Measurements from ENCODE around the gene ZDHHC20.

- TF ChIP-seq, protein P1, sequence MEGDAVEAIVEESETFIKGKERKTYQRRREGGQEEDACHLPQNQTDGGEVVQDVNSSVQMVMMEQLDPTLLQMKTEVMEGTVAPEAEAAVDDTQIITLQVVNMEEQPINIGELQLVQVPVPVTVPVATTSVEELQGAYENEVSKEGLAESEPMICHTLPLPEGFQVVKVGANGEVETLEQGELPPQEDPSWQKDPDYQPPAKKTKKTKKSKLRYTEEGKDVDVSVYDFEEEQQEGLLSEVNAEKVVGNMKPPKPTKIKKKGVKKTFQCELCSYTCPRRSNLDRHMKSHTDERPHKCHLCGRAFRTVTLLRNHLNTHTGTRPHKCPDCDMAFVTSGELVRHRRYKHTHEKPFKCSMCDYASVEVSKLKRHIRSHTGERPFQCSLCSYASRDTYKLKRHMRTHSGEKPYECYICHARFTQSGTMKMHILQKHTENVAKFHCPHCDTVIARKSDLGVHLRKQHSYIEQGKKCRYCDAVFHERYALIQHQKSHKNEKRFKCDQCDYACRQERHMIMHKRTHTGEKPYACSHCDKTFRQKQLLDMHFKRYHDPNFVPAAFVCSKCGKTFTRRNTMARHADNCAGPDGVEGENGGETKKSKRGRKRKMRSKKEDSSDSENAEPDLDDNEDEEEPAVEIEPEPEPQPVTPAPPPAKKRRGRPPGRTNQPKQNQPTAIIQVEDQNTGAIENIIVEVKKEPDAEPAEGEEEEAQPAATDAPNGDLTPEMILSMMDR (conservative IDR thresholded peaks at IDR 0.05 in 1 of 2, IDR thresholded peaks at IDR 0.05 in 1 of 2; ENCODE audit: extremely low read depth in 1 of 2, insufficient read depth in 1 of 2, low read depth in 1 of 2, low read length in 2 of 2) = no peak
- TF ChIP-seq EZH2 (IDR thresholded peaks at IDR 0.05; ENCODE audit: borderline replicate concordance, low read length) = no peak
These were observed 4.3 kb upstream of the ZDHHC20 start for GRCh38 chr13:21463424-21463823.

All from mammary epithelial cell (primary cell).